Measurements from ENCODE around the gene TMC6. TPM values are rescaled to one million over a fixed set of nuclear protein-coding genes. Genes with fewer than 3 reads are reported as not detected.

TMC6 gene
- total and polyA plus RNA-seq, 2 of the 13 experiments (the other 11 are each of a cell fraction or from before 2014, with no cell fraction given), result 48.4 to 99.1 TPM

GRCh38 chr17:78127239-78127887, 1.2 kb downstream of the TMC6 start (continued):
- TF ChIP-seq PHF5A (CRISPR knock-in tag; IDR thresholded peaks at IDR 0.05; ENCODE audit: low read depth, unreplicated experiment), result no peak
- no peak for TF ChIP-seq ZNF274 (CRISPR knock-in tag; IDR thresholded peaks at IDR 0.05)
- TF ChIP-seq XRCC5 (optimal IDR thresholded peaks at IDR 0.05; ENCODE audit: low read length), result peak; percentile 54
- no peak; the same call in none of the 2 replicates for TF ChIP-seq ZNF777 (CRISPR knock-in tag; IDR thresholded peaks at IDR 0.05)
- TF ChIP-seq ZNF333 (CRISPR knock-in tag; IDR thresholded peaks at IDR 0.05; ENCODE audit: borderline replicate concordance), result 0 out of 2 replicates have a peak, but pooled peaks have one; percentile 20
- 0 out of 2 replicates have a peak, but pooled peaks have one; percentile 25 for TF ChIP-seq ZNF639 (CRISPR knock-in tag; conservative IDR thresholded peaks at IDR 0.05)
- TF ChIP-seq NCOA1 (CRISPR knock-in tag; IDR thresholded peaks at IDR 0.05), result no peak
- TF ChIP-seq CBX2 (IDR thresholded peaks at IDR 0.05; ENCODE audit: low read depth, low read length), result no peak
- TF ChIP-seq CBX2 (CRISPR knock-in tag; IDR thresholded peaks at IDR 0.05; ENCODE audit: low read depth), result no peak
- 0 out of 2 replicates have a peak, but pooled peaks have one; percentile 28 for TF ChIP-seq ZNF451 (CRISPR knock-in tag; IDR thresholded peaks at IDR 0.05)
- TF ChIP-seq GABPA (IDR thresholded peaks at IDR 0.05; ENCODE audit: low read depth, low read length), result peak; percentile 74
- peak; percentile 90 for TF ChIP-seq GABPA (CRISPR knock-in tag; IDR thresholded peaks at IDR 0.05; ENCODE audit: low read depth)
- TF ChIP-seq RNF219 (CRISPR knock-in tag; IDR thresholded peaks at IDR 0.05), result no peak
- TF ChIP-seq ZNF547 (CRISPR knock-in tag; IDR thresholded peaks at IDR 0.05), result no peak; the same call in 1 of the 2 replicates
- peak; percentile 94 for TF ChIP-seq MED1 (CRISPR knock-in tag; IDR thresholded peaks at IDR 0.05)
- no peak; the same call in 1 of the 2 replicates for TF ChIP-seq ZNF33B (CRISPR knock-in tag; IDR thresholded peaks at IDR 0.05)
- TF ChIP-seq EHMT2 (IDR thresholded peaks at IDR 0.05; ENCODE audit: borderline replicate concordance, low read depth, low read length), result no peak
- no peak for TF ChIP-seq FOXC1 (CRISPR knock-in tag; IDR thresholded peaks at IDR 0.05; ENCODE audit: borderline replicate concordance)
- TF ChIP-seq ZNF761 (CRISPR knock-in tag; conservative IDR thresholded peaks at IDR 0.05), result peak; percentile 70; the same call in 1 of the 2 replicates
- TF ChIP-seq ASH2L (IDR thresholded peaks at IDR 0.05; ENCODE audit: insufficient read length, low read depth, low read length), result no peak
- no peak for TF ChIP-seq THAP8 (CRISPR knock-in tag; IDR thresholded peaks at IDR 0.05; ENCODE audit: borderline replicate concordance)
- TF ChIP-seq MTA3 (CRISPR knock-in tag; IDR thresholded peaks at IDR 0.05), result no peak
- TF ChIP-seq ZNF136 (CRISPR knock-in tag; IDR thresholded peaks at IDR 0.05; ENCODE audit: low read depth), result 0 out of 2 replicates have a peak, but pooled peaks have one; percentile 46
- TF ChIP-seq ZNF644 (CRISPR knock-in tag; IDR thresholded peaks at IDR 0.05; ENCODE audit: low read depth), result no peak

All from HepG2 (cell line).